Lower lobe of right lung (tissue), 2 donors: Measurements from ENCODE around the gene WDFY2. TPM values are rescaled to one million over a fixed set of nuclear protein-coding genes. Genes with fewer than 3 reads are reported as not detected.
"Not testable (repeated sequence)": the region's sequence is repeated elsewhere in the genome, so short reads cannot be mapped to it uniquely, and the experiment has no call there.

ENCODE experiments used
- ATAC-seq, 2 donors: fragments of 200-7000 bp; cut with Tn5 transposase; one replicate each; pipeline ENCODE4 v1.9.1; 2020 to 2022; ENCODE audit warnings: mild to moderate bottlenecking in 2 of 2, moderate library complexity in 2 of 2
- DNase-seq: peaks from one replicate; pipeline ENCODE4 v3.0.0-alpha.2; 2020
- H3K27ac ChIP-seq: fragments of 200-600 bp; one replicate; pipeline ENCODE4 v1.8.0; 2022
- H3K27me3 ChIP-seq: fragments of 200-600 bp; one replicate; pipeline ENCODE4 v1.8.0; 2022; ENCODE audit warnings: low read depth
- H3K36me3 ChIP-seq: fragments of 200-600 bp; one replicate; pipeline ENCODE4 v1.8.0; 2022; ENCODE audit warnings: mild to moderate bottlenecking
- H3K4me1 ChIP-seq: fragments of 200-600 bp; one replicate; pipeline ENCODE4 v1.8.0; 2022
- H3K4me3 ChIP-seq: fragments of 200-600 bp; one replicate; pipeline ENCODE4 v1.8.0; 2022; ENCODE audit warnings: mild to moderate bottlenecking
- H3K9me3 ChIP-seq: fragments of 200-600 bp; one replicate; pipeline ENCODE4 v1.8.0; 2022
- intact Hi-C: fragments of 100-400 bp; cut with DNase I; formaldehyde crosslinking; loops from one replicate; pipeline ENCODE4 v1.11.0; 2022
- total RNA-seq: library from RNA; stranded (reverse); fragmentation: NEBNext Ultra II Directional; extraction: Animal tissue kit (Norgen Biotek cat#: 25700); gene quantifications from one replicate; pipeline ENCODE4 v1.2.1, GENCODE V29; 2021
- TF ChIP-seq, protein P1 (sequence below): fragments of 200-600 bp; IDR thresholded peaks from one replicate; pipeline ENCODE4 v1.8.0; 2022; ENCODE audit warnings: antibody characterized with exemption, mild to moderate bottlenecking
- donor health status: DM: no; HTN: yes; CAD: no; lungs with severe emphysema.

Gene WDFY2
- total RNA-seq, 1 donor from 2014 or later: 16.6 TPM

DNA sequence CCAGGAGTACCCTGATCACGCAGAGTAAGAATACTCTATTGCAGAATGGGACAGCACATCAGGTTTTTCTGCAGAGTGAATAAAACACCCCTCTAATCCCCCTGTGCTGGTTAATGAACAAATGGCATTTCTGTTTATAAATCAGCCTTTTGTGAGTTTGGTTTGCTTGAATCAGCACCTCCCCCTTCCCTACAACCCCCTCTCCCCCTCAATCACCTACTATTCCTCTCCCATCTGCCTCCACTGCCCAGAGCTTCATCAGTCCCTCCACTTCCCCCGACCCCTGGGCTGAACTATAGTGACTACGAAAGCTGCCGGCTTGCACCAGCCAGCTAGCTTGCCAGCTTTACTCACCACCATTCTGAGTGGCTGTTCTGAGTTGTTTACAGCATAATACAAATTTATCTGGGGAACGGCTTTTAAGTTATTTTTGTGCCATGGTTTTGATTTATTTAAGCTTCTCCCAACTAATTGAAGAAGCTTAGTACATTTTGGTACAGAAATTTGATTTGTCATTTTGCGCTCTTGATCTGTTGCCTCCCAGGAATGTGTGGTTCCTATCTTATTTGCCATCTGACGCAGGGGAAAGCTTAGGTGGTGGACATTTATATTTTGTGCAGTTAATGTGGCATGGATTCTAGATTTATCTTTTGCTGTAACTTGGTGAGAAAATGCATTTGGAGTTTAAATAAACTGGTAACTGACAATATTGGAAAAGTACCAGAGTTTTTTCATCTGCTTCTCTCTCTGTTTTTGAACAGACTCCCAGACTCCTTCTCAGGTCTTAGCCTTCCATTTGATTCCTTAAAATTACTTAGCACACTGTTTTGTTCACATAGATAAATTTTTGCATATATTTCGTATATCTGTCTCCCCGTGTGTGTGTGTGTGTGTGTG, 41.7 kb upstream of the WDFY2 start:
- ATAC-seq: peak in 1 of 2 donors; percentile 44
- Histone ChIP-seq H3K4me3 (no peak overlapping the region), H3K36me3 (no peaks in the 10 kb centered on the region), H3K27me3 (no peaks in the 10 kb centered on the region), H3K4me1 (no peaks in the 10 kb centered on the region), H3K27ac (no peak overlapping the region), H3K9me3 (no peaks in the 10 kb centered on the region)
- intact Hi-C loops: no loop called here
- no peak for DNase-seq
- TF ChIP-seq, protein P1, sequence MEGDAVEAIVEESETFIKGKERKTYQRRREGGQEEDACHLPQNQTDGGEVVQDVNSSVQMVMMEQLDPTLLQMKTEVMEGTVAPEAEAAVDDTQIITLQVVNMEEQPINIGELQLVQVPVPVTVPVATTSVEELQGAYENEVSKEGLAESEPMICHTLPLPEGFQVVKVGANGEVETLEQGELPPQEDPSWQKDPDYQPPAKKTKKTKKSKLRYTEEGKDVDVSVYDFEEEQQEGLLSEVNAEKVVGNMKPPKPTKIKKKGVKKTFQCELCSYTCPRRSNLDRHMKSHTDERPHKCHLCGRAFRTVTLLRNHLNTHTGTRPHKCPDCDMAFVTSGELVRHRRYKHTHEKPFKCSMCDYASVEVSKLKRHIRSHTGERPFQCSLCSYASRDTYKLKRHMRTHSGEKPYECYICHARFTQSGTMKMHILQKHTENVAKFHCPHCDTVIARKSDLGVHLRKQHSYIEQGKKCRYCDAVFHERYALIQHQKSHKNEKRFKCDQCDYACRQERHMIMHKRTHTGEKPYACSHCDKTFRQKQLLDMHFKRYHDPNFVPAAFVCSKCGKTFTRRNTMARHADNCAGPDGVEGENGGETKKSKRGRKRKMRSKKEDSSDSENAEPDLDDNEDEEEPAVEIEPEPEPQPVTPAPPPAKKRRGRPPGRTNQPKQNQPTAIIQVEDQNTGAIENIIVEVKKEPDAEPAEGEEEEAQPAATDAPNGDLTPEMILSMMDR: no peak

DNA sequence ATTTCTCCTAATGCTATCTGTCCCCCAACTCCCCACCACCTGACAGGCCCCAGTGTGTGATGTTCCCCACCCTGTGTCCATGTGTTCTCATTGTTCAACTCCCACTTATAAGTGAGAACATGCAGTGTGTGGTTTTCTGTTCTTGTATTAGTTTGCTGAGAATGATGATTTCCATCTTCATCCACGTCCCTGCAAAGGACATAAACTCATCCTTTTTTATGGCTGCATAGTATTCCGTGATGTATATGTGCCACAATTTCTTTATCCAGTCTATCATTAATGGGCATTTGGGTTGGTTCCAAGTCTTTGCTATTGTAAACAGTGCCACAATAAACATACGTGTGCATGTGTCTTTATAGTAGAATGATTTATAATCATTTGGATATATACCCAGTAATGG, 38.8 kb upstream of the WDFY2 start:
- H3K36me3 ChIP-seq, H3K4me1 ChIP-seq, H3K27me3 ChIP-seq, DNase-seq, H3K27ac ChIP-seq, intact Hi-C loops, ATAC-seq, H3K9me3 ChIP-seq, H3K4me3 ChIP-seq: not testable (repeated sequence)

DNA sequence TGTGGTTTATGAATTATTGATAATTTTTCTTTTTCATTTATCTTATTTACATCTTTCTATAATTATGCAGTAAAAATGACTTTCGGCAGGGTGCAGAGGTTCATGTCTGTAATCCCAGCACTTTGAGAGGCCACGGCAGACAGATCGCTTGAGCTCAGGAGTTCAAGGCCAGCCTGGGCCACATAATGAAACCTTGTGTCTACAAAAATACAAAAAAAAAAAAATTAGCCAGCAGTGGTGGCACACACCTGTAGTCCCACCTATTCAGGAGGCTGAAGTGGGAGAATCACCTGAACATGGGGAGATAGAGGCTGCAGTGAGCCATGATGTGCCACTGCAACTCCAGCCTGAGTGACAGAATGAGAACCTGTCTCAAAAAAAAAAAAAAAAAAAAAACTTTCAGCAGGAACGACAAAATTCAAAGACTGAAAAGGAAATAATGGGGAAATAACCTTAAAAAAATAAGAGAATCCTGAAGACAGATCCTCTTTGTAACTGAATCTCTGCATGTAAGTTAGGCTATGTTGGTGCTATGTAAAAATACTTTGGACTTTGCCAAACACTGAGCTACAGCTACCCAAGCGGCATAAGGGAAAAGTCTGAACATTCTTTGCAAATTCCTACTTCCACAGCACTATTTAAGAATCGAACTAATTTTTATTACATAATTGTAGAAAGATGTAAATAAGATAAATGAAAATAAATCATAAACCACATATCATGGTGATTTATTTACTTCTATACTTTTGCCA, 36.7 kb upstream of the WDFY2 start:
- ATAC-seq (no peak), DNase-seq (no peak)
- Histone ChIP-seq H3K36me3 (no peaks in the 10 kb centered on the region), H3K4me1 (no peaks in the 10 kb centered on the region), H3K9me3 (no peaks in the 10 kb centered on the region), H3K27ac (no peak overlapping the region), H3K4me3 (no peak overlapping the region), H3K27me3 (no peaks in the 10 kb centered on the region)
- TF ChIP-seq, protein P1: no peak
- intact Hi-C loops: no loop called here

DNA sequence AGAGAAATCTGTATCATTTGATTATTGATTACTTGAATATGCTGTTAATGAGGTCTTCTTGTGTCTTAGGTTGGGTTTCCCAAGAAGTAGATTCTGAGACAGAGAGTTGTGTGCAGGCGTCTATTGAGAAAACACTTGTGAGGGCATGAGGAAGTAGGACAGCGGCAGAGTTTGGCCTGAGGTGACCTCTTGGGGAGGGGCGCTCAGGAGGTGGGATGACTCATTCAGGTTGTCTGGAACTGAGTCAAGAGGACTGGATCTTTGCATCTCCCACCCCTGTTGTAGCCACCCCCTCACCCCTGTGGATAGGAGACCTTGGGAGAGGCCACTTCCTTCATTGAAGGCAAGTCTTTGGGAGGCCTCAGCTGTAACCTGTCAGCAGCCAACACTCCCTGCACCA, 35.2 kb upstream of the WDFY2 start:
- no peak overlapping the region for H3K4me3 ChIP-seq
- no peaks in the 10 kb centered on the region for H3K36me3 ChIP-seq
- intact Hi-C loops: no loop called here
- TF ChIP-seq, protein P1: no peak
- no peaks in the 10 kb centered on the region for H3K27me3 ChIP-seq
- H3K9me3 ChIP-seq: no peaks in the 10 kb centered on the region
- peaks cover 4% of the 10 kb centered on the region for H3K4me1 ChIP-seq
- DNase-seq (peak; percentile 65), ATAC-seq (peak; percentile 80 to 81)
- no peak overlapping the region for H3K27ac ChIP-seq

DNA sequence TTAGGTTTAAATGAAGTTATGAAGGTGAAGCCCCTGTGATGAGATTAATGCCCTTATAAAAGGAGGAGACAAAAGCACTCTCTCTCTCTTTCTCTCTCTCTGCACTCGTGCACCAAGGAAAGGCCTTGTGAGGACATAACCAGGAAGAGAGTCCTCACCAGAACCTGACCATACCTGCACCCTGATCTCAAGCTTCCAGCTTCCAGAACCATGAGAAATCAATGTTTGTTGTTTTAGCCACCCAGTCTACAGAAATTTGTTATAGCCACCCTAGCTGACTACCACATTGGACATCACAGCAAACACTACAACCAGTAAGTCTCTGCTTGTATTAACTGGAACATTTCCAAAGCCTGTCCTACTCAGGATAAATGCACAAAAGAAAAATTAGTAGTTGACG, 34.7 kb upstream of the WDFY2 start:
- ATAC-seq (no peak), DNase-seq (no peak)
- Histone ChIP-seq H3K4me3 (no peak overlapping the region), H3K4me1 (peaks cover 4% of the 10 kb centered on the region), H3K9me3 (no peaks in the 10 kb centered on the region), H3K27ac (no peak overlapping the region), H3K27me3 (no peaks in the 10 kb centered on the region), H3K36me3 (no peaks in the 10 kb centered on the region)
- TF ChIP-seq, protein P1: no peak
- intact Hi-C loops: no loop called here

DNA sequence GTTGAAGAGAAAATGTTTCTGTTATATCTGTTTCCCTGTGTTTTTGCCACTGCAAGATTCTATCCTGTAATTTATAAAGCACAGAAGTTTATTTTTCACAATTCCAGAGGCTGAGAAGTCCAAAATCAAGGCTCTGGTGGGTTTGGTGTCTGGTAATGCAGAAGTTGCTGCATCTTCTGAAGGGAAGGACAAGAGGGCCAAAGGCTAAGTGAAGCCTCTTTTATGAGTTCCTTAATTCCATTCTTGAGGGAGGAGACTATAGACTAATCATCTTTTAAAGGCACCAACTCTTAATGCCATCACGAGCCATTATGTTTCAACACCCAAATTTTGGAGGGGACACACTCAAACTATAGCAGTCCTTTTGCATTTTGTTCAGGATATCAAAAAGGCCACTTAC, 34.1 kb upstream of the WDFY2 start:
- no peaks in the 10 kb centered on the region for H3K27me3 ChIP-seq
- intact Hi-C loops: no loop called here
- H3K9me3 ChIP-seq: no peaks in the 10 kb centered on the region
- TF ChIP-seq, protein P1: no peak
- peaks cover 4% of the 10 kb centered on the region for H3K4me1 ChIP-seq
- H3K4me3 ChIP-seq: no peak overlapping the region
- DNase-seq (no peak), ATAC-seq (peak in 1 of 2 donors; percentile 51)
- no peak overlapping the region for H3K27ac ChIP-seq
- no peaks in the 10 kb centered on the region for H3K36me3 ChIP-seq
